Mesendoderm (in vitro differentiated cells): ENCODE data around the gene NOC3L.

ENCODE experiments used
- DNase-seq: peaks from one replicate; pipeline ENCODE4 v3.0.0; 2013
- H2AK5ac ChIP-seq: 2 replicates; pipeline ENCODE4 v1.6.1; 2013; ENCODE audit warnings: low read length, inconsistent platforms
- H2BK120ac ChIP-seq: 2 replicates; pipeline ENCODE4 v1.6.1; 2013; ENCODE audit warnings: low read depth, mild to moderate bottlenecking, low read length, moderate library complexity, mixed read lengths
- H2BK15ac ChIP-seq: replicated peaks from 2 replicates; pipeline ENCODE4 v1.6.1; 2013; ENCODE audit warnings: low read depth, mild to moderate bottlenecking, moderate library complexity
- H2BK5ac ChIP-seq: 2 replicates; pipeline ENCODE4 v1.6.1; 2013; ENCODE audit warnings: low read length, inconsistent platforms
- H3K18ac ChIP-seq: 2 replicates; pipeline ENCODE4 v1.6.1; 2013; ENCODE audit warnings: mild to moderate bottlenecking, low read length, mixed read lengths
- H3K23ac ChIP-seq: one replicate; pipeline ENCODE4 v1.6.1; 2013; ENCODE audit warnings: low read length
- H3K27ac ChIP-seq: 2 replicates; pipeline ENCODE4 v1.5.1; 2013; ENCODE audit warnings: low read depth, mild to moderate bottlenecking, inconsistent platforms, low read length, moderate library complexity
- H3K27me3 ChIP-seq: 2 replicates; pipeline ENCODE4 v1.6.1; 2013; ENCODE audit warnings: low read length, control low read depth, mild to moderate bottlenecking, inconsistent platforms; ENCODE audit not compliant: insufficient read depth, poor library complexity
- H3K36me3 ChIP-seq: 2 replicates; pipeline ENCODE4 v1.6.1; 2013; ENCODE audit warnings: low read length, inconsistent platforms; ENCODE audit not compliant: control insufficient read depth, insufficient read depth
- H3K4ac ChIP-seq: one replicate; pipeline ENCODE4 v1.6.1; 2013; ENCODE audit warnings: low read depth, mild to moderate bottlenecking, low read length, moderate library complexity
- H3K4me1 ChIP-seq: 2 replicates; pipeline ENCODE4 v1.6.1; 2013; ENCODE audit warnings: low read depth, low read length, inconsistent platforms; ENCODE audit not compliant: control insufficient read depth
- H3K4me2 ChIP-seq: 2 replicates; pipeline ENCODE4 v1.6.1; 2013; ENCODE audit warnings: low read length
- H3K4me3 ChIP-seq: 2 replicates; pipeline ENCODE4 v1.5.1; 2013; ENCODE audit warnings: mild to moderate bottlenecking, low read length
- H3K56ac ChIP-seq: one replicate; pipeline ENCODE4 v1.6.1; 2013; ENCODE audit warnings: low read length
- H3K79me1 ChIP-seq: 2 replicates; pipeline ENCODE4 v1.6.1; 2013; ENCODE audit warnings: low read length, inconsistent platforms
- H3K79me2 ChIP-seq: 2 replicates; pipeline ENCODE4 v1.6.1; 2013; ENCODE audit warnings: mild to moderate bottlenecking, low read length; ENCODE audit not compliant: control insufficient read depth, insufficient read depth
- H3K9ac ChIP-seq: 2 replicates; pipeline ENCODE4 v1.6.1; 2013; ENCODE audit warnings: low read length, inconsistent platforms
- H4K5ac ChIP-seq: one replicate; pipeline ENCODE4 v1.6.1; 2013; ENCODE audit warnings: low read length
- H4K8ac ChIP-seq: one replicate; pipeline ENCODE4 v1.6.1; 2013; ENCODE audit warnings: low read depth, mild to moderate bottlenecking, control low read depth, low read length, moderate library complexity
- WGBS: extraction: QIAGEN DNeasy Blood & Tissue Kit; methylation state at CpG from one replicate; pipeline ENCODE4 v1.1.7; 2013; ENCODE audit warnings: low lambda C conversion rate, missing lambda C conversion rate; ENCODE audit not compliant: insufficient coverage; ENCODE audit errors: extremely low coverage; 5-methylcytosine and 5-hydroxymethylcytosine counted together

The NOC3L gene

DNA sequence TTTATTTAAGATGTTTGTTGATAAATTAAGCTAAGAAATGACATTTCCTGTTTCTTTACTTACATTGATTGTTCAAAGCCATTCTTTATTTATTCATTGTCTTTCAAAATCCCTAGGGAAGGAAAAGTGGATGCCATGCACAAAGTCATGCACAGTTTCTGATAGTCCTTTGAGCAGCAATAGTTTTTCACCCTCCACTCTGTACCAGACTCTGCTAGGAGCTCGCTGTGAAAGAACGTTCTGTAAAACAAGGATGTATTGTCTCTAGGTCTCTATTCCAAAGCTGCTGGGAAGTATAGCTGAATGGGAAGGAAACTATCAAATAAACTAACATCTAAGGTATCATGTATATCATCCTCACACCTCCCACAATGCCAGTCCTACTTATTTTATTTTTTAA lies 7.8 kb upstream of the NOC3L start:
- Histone ChIP-seq H3K4ac (no peak overlapping the region), H3K79me1 (no peaks in the 10 kb centered on the region), H2BK120ac (no peak overlapping the region), H3K4me3 (no peak overlapping the region), H2AK5ac (no peak overlapping the region), H3K4me1 (no peaks in the 10 kb centered on the region), H3K27ac (no peak overlapping the region), H2BK15ac (no peak overlapping the region), H3K79me2 (no peaks in the 10 kb centered on the region), H3K18ac (no peak overlapping the region), H3K9ac (no peak overlapping the region), H3K36me3 (no peaks in the 10 kb centered on the region), H2BK5ac (no peak overlapping the region), H3K27me3 (no peaks in the 10 kb centered on the region), H3K56ac (no peak overlapping the region), H3K4me2 (no peak overlapping the region), H3K23ac (no peak overlapping the region), H4K8ac (no peak overlapping the region), H4K5ac (no peak overlapping the region)
- no CpG with 5 or more reads among the region's 2 CpGs for WGBS
- DNase-seq = no peak

DNA sequence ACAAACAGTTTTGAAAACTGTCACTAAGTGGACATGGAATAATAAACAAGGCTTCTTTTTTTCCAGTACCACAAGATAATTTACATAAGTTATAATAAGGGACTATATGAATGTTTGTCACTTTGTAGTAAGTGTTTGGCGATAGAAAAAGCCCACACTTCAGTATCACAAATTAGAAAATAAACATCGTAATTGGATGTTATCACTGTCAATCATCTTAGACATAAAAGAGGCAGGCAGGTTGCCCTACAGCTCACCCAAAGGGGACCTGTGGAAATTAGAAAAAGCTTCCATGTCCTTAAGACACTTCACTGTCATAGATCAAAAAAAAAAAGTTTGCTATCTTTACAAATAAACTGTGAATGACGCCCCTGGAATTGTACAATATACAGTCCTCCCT lies 3.6 kb upstream of the NOC3L start:
- Histone ChIP-seq H3K36me3 (no peaks in the 10 kb centered on the region), H2AK5ac (no peak overlapping the region), H3K4me2 (no peak overlapping the region), H3K56ac (no peak overlapping the region), H3K18ac (no peak overlapping the region), H3K27me3 (no peaks in the 10 kb centered on the region), H3K23ac (no peak overlapping the region), H3K27ac (no peak overlapping the region), H3K9ac (no peak overlapping the region), H3K79me1 (peaks cover 1% of the 10 kb centered on the region), H4K5ac (no peak overlapping the region), H2BK15ac (no peak overlapping the region), H3K79me2 (peaks cover 10% of the 10 kb centered on the region), H2BK5ac (no peak overlapping the region), H3K4me1 (peaks cover 2% of the 10 kb centered on the region), H4K8ac (no peak overlapping the region), H3K4me3 (no peak overlapping the region), H3K4ac (no peak overlapping the region), H2BK120ac (no peak overlapping the region)
- WGBS = no CpG with 5 or more reads among the region's 3 CpGs
- no peak for DNase-seq

DNA sequence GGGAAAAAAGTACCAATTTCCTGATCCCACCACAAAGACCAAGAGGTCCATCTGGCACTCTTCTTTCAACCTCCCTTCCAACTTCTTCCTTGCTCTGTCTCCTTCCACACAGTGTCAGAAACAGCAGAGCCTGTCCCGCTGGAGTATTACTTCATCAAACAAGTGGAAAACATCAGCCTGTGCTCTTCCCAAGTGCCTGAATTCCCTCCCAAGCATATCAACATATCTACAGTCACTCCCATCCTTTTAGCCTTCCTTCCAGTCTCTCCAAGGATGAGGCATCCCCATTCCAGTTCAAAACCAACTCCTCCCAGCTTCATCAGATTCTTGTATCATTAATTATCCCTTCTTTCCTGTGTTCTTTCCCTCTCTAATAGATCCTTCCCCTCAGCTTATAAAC lies 1.7 kb upstream of the NOC3L start:
- H3K18ac ChIP-seq = no peak overlapping the region
- no peak overlapping the region for H3K27ac ChIP-seq
- H4K8ac ChIP-seq = no peak overlapping the region
- H3K4me2 ChIP-seq = no peak overlapping the region
- no peak overlapping the region for H2AK5ac ChIP-seq
- no peak overlapping the region for H3K56ac ChIP-seq
- peaks cover 2% of the 10 kb centered on the region for H3K4me1 ChIP-seq
- H2BK15ac ChIP-seq = no peak overlapping the region
- no peak overlapping the region for H2BK120ac ChIP-seq
- WGBS = no CpG with 5 or more reads among the region's 1 CpG
- H3K79me1 ChIP-seq = peaks cover 3% of the 10 kb centered on the region
- peaks cover 13% of the 10 kb centered on the region for H3K79me2 ChIP-seq
- DNase-seq = no peak
- no peaks in the 10 kb centered on the region for H3K27me3 ChIP-seq
- no peak overlapping the region for H3K9ac ChIP-seq
- no peak overlapping the region for H3K4ac ChIP-seq
- H3K36me3 ChIP-seq = no peaks in the 10 kb centered on the region
- H4K5ac ChIP-seq = no peak overlapping the region
- no peak overlapping the region for H3K4me3 ChIP-seq
- H3K23ac ChIP-seq = no peak overlapping the region
- H2BK5ac ChIP-seq = no peak overlapping the region

DNA sequence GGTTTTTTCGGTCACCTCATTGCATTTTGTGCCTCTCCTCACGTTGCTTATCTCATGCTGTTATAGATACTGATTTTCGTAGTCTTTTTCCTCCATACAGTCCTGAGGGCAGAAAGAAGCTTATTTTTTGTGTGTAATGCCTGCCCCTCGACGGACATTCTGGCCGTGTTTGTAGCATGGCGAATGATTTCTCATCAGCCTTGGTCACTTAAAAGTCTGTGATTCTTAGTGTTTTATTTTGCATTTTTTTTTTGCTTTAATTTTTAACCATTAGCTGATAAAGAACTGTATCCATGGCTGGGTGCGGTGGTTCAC lies 469 bp upstream of the NOC3L start:
- Histone ChIP-seq H4K8ac (no peak overlapping the region), H4K5ac (peak overlapping the region; percentile 91), H2BK5ac (no peak overlapping the region), H2BK120ac (no peak overlapping the region), H3K4me1 (peaks cover 2% of the 10 kb centered on the region), H2AK5ac (no peak overlapping the region), H3K9ac (peak overlapping the region; percentile 43), H3K56ac (peak overlapping the region; percentile 74), H2BK15ac (no peak overlapping the region), H3K23ac (no peak overlapping the region), H3K79me1 (peaks cover 5% of the 10 kb centered on the region), H3K4me3 (no peak overlapping the region), H3K4me2 (peak overlapping the region; percentile 36), H3K4ac (no peak overlapping the region), H3K18ac (no peak overlapping the region), H3K27me3 (no peaks in the 10 kb centered on the region), H3K36me3 (no peaks in the 10 kb centered on the region), H3K79me2 (peaks cover 15% of the 10 kb centered on the region), H3K27ac (no peak overlapping the region)
- no peak for DNase-seq
- no CpG with 5 or more reads among the region's 8 CpGs for WGBS

DNA sequence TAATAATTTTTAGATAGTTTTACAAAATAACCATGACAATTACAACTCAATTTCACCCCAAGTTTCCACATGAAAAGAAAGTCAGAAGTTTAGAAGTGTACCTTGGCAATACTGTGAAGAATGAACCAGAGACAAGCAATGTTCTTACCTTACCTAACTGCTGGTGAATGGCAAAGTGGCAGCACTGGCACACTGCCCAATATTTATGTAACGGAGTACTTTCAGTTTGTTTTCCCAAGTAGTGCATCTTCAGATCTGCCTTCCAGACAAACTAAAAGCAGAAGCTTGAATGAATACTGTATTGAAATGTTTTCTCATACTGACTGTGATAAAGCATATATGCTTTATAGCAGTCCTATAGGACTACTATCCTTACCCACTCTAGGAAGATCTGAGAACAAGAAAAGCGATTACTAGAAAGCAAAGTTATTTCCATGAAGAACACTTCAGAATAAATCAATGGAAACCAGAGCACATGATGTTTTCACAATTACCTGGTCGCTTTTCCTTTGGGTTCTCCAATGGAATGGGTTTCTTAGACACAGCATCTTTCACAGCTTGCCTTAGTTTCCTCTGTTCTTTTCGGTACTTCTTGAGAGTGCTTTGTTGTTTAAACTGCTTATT lies 1.5 kb downstream of the NOC3L start:
- Histone ChIP-seq H3K4me1 (peaks cover 2% of the 10 kb centered on the region), H2BK5ac (no peak overlapping the region), H3K79me2 (peaks cover 15% of the 10 kb centered on the region), H2BK15ac (no peak overlapping the region), H2BK120ac (no peak overlapping the region), H3K27me3 (no peaks in the 10 kb centered on the region), H3K9ac (peak overlapping the region; percentile 34), H3K27ac (no peak overlapping the region), H3K56ac (peak overlapping the region; percentile 34), H3K18ac (no peak overlapping the region), H3K4ac (no peak overlapping the region), H4K5ac (no peak overlapping the region), H3K4me3 (no peak overlapping the region), H3K36me3 (no peaks in the 10 kb centered on the region), H3K79me1 (peaks cover 5% of the 10 kb centered on the region), H3K23ac (no peak overlapping the region), H4K8ac (no peak overlapping the region), H2AK5ac (no peak overlapping the region), H3K4me2 (peak overlapping the region; percentile 16)
- DNase-seq = no peak
- WGBS = no CpG with 5 or more reads among the region's 4 CpGs

DNA sequence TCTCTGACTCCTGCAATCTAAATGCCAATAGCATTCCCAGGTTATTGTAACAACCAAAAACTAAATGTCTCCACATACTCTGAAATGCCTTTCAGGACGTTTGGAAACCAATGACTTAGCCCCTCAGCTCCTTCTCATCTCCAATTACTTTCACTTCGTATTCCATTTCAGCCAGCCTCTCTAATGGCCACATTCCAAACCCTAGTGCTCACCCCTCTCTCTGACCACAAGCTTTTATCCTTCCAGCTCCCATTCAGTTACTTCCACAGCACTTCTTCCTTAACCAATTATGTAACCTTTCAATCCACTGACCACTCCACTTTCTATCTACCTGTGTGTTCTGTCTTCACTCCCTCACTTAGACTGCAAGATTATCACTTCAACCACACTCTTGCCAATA lies 4.3 kb downstream of the NOC3L start:
- Histone ChIP-seq H3K4me1 (peaks cover 2% of the 10 kb centered on the region), H3K4me2 (no peak overlapping the region), H3K23ac (no peak overlapping the region), H2BK120ac (no peak overlapping the region), H3K27ac (peak overlapping the region; percentile 22), H3K18ac (no peak overlapping the region), H3K79me1 (peaks cover 5% of the 10 kb centered on the region), H4K8ac (no peak overlapping the region), H3K9ac (no peak overlapping the region), H3K4ac (no peak overlapping the region), H3K79me2 (peaks cover 15% of the 10 kb centered on the region), H3K4me3 (no peak overlapping the region), H3K56ac (no peak overlapping the region), H2BK5ac (no peak overlapping the region), H4K5ac (no peak overlapping the region), H2BK15ac (no peak overlapping the region), H3K27me3 (no peaks in the 10 kb centered on the region), H2AK5ac (no peak overlapping the region), H3K36me3 (no peaks in the 10 kb centered on the region)
- WGBS = no CpG with 5 or more reads among the region's 2 CpGs
- DNase-seq = peak; percentile 88
